Stimulated activated CD4-positive, alpha-beta T cell treated with anti-CD3 and anti-CD28 coated beads, TNF-alpha, amount 100 ng/mL, for 4 hours (primary cell): ENCODE measurements around the gene ASB11.

Experiments
- DNase-seq, 3 experiments: peaks; one replicate each; pipeline ENCODE4 v3.0.0-alpha.2; 2020; ENCODE audit warnings: low read depth in 3 of 3

ASB11 gene, protein sequence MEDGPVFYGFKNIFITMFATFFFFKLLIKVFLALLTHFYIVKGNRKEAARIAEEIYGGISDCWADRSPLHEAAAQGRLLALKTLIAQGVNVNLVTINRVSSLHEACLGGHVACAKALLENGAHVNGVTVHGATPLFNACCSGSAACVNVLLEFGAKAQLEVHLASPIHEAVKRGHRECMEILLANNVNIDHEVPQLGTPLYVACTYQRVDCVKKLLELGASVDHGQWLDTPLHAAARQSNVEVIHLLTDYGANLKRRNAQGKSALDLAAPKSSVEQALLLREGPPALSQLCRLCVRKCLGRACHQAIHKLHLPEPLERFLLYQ

GRCh38 chrX:15315509-15315908 lies at the start of gene ASB11:
Gene ASB11, minus strand, starts transcription at chrX:15315640. Its CDS starts 35 bp downstream, at chrX:15315605.
- no peak for DNase-seq

GRCh38 chrX:15359701-15360100 lies 44.3 kb upstream of the ASB11 start:
- DNase-seq: no peak

GRCh38 chrX:15358533-15358932 lies 43.1 kb upstream of the ASB11 start:
- DNase-seq: no peak

- DNase-seq: no peak
Observed at GRCh38 chrX:15356444-15356843, 41.0 kb upstream of the ASB11 start.

DNA sequence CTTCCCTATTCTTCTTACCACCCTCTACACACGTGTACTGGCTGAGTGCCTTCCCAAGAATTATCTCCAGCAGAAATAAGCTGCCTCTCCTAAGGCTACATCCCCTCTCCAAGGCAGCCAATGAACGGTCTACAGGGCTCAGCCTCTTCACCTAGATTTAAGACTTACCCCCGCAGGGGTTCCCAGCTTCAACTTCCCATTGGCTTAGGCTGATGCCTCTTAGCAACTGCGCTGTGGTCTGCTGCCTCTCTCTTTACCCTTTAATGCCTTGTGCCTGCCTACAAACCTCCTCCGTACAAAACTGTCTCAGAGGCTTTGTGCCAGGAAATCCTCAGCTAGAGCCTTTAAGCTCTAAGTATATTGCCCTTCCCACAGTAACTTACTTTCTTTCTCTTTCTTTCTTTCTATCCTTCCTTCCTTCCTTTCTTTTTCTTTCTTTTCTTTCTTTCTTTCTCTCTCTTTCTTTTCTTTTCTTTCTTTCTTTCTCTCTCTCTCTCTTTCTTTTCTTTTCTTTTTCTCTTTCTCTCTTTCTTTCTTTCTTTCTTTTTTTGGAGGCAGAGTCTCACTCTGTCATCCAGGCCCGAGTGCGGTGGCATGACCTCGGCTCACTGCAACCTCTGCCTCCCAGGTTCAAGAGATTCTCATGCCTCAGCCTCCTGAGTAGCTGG lies 35.0 kb upstream of the ASB11 start:
- DNase-seq: no peak

GRCh38 chrX:15349046-15349445 lies 33.6 kb upstream of the ASB11 start:
- DNase-seq: no peak

- no peak for DNase-seq
Observed at GRCh38 chrX:15345976-15346375, 30.5 kb upstream of the ASB11 start.

- DNase-seq: no peak
Observed at GRCh38 chrX:15344106-15344505, 28.7 kb upstream of the ASB11 start.

DNA sequence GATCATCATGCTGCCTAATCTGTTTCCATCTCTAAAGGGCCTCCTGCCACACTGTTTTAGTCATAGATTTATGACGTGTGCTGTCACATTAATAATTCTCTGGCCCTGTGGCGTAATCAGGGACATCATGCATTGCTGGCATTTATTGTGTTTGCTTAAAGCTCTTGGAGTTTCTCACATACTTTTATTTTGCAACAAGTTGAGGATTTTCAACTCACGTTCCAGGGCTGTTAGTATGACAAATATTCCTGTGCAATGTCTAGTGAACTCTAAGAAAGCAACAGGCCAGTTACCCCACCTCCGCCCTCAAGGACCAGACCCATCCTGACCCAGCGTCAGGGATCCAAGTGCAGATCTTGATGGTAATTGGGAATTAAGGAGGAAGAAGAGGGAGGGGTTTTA lies 27.6 kb upstream of the ASB11 start:
- no peak for DNase-seq

GRCh38 chrX:15340867-15341266 lies 25.4 kb upstream of the ASB11 start:
- DNase-seq: no peak

- no peak for DNase-seq
Observed at GRCh38 chrX:15336023-15336413, 20.6 kb upstream of the ASB11 start.

- DNase-seq: peak; percentile 64 to 82 (median 77)
Observed at GRCh38 chrX:15335135-15336022, 19.9 kb upstream of the ASB11 start, which contains the start of gene PIGA. Gene PIGA, minus strand, starts transcription at chrX:15335523. Its CDS starts 3,593 bp downstream, at chrX:15331930.

DNA sequence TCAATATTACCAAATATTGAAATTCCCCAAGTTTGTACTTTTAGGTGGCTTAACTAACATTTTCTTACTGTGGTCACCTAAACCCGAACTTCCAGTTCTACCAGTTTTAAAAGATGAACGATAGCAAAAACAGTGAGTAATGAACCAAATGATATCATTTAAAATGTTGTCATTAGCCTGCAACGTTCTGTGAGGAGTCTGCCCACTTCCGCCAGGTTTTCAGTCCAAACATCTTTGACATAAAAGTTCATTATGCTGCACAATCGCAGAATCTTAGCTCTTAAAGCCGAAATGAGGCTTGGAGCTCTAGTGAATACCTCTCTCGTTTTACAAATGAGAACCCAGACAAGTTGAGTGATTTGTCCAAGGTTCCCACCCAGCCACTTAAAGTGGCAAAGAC lies 19.1 kb upstream of the ASB11 start:
- DNase-seq: no peak

- no peak for DNase-seq
Observed at GRCh38 chrX:15328821-15329220, 13.4 kb upstream of the ASB11 start.

DNA sequence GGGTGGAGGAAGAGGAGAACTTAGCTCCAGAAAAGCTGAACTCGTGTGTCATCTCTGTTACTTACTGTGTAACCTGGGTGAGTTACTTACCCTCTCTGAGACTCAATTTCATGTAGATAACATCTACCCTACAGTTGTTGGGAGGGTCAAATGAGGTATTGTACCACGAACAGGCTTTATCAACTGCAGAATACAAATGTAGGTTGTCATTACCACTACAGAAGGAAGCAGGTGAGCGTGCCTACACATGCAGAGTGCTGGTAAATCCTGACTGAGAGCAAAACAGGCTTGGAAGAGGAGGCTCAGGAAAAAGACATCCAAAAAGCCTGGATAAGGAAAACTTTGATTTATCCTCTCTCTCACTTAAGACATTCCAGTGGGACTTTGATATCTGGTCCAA lies 12.7 kb upstream of the ASB11 start:
- DNase-seq: no peak

GRCh38 chrX:15322472-15322871 lies 7.0 kb upstream of the ASB11 start:
- no peak for DNase-seq

DNA sequence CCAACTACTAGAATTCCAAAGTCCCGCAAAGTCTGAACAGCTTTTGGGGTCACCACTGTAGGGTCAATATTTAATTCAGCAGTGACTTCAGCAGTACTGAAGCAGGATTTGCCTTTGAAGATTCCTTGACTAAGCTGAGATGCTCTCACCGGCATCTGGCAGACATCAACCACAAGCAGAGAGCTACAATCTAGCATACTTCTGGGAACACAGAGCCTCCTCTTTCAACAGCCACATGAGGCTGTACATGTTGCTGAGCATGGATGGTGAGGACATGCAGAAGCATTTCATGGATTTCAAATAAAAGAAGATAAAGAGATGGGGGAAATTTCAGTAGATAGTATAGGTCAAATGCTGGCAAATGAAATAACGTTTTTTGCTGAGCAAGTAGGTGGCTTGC lies 6.6 kb upstream of the ASB11 start:
- no peak for DNase-seq

DNA sequence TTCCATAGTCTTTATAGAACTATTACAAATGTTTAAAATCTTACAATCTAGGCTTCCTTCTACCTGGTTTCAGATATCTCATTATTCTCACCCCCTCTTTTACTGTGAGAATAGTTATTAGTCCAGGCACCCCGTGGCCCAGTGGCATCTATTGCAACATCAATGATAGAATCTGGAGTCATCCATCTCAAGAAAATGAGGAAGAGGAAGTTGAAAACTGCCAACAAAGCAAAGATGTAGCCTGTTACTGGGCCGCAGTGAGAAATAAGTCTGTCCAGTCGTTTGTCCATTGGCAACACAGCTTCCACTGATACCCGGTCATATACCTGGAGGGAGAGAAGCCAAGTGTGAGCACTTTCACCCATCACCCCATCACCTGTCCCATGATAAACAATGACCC lies 6.0 kb upstream of the ASB11 start:
- no peak for DNase-seq

- no peak for DNase-seq
Observed at GRCh38 chrX:15320297-15320696, 4.9 kb upstream of the ASB11 start.

- no peak for DNase-seq
Observed at GRCh38 chrX:15319075-15319474, 3.6 kb upstream of the ASB11 start.

- DNase-seq: no peak
Observed at GRCh38 chrX:15314472-15314871, 968 bp downstream of the ASB11 start.

GRCh38 chrX:15311119-15311518 lies 4.3 kb downstream of the ASB11 start:
- no peak for DNase-seq
